ENCODE data around the gene CREG2.

The CREG2 gene

DNA sequence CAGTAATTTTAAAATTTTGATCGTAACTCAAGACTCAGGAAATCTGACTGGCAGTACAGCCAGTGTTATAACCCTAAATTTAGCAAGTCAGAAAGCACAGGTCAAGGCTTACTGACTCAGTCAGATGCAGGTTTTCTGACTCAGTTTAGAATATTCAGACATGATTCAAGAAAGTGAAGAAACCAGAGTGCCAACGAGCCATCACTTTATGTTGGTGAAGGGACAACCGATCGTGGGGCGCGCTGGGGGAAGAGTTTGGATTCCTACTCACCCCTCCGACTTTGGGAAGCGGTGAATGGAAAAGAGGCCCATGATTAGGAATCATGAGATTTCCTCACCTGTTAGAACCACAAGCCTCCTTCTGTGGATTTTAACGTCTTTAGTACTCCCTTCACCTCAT, 79.8 kb downstream of the CREG2 start:
- peak; percentile 61 for DNase-seq (ENCODE audit: low spot score)

DNA sequence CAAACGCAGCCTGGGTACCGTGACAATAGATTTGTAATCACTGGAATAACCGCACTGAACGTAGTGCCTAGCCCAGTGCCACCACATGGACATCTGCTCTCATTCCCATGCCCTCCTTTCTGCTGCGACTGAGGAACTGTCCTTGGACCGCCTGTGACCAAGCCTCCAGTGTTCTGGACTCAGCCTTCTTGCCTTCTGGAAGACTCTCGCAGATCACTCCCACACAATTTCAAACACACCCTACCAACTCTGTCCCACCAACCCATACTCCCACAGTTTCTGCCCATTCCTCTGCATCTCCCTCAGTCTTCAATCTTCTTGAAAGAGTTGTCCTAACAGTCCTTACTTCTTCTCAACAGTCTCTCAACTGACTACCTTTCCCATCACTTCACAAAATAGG, 80.9 kb downstream of the CREG2 start:
- DNase-seq (ENCODE audit: low spot score), result no peak

DNA sequence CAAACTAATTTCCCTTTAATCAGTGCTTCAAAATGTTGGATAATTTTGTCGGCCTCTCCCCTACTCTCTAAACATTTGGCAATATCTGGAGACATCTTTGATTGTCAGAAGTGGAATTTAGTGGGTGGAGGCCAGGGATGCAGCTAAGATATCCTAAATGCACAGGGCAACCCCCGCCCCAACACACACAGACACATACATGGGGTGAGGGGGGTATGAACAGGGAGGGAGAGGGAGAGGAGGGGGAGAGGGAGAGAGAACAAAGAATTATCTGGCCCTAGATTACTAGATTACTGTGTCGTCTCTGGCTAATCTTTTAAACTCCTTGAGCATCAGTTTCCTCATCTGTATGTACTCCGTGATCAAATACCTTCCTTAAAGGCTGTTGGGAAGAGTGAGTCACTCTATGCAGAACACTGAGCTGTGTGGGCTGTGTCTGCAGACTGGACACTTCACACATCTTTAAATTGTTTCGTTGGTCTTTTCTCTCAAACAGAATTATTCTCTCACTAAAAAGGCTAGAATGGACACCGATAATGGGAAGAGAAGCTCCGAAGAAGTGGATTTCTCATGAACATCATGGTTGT, 81.7 kb downstream of the CREG2 start:
- peak; percentile 20 for DNase-seq (ENCODE audit: low spot score)

DNA sequence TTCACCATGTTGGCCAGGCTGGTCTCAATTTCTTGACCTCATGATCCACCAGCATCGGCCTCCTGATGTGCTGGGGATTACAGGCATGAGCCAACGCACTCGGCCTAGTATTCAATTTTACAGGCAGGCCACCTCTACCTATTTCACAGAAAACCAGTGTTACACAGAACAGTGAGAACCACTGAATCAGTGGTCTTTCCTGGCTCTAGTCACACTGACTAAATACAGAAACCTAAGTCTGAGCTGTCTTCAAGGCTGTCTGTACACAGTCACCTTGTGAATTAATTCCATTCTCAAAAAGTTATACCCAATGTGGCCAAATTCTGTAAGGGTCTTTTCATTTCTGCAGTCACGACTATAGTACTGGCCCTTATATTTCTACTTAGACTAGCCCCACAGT, 82.3 kb downstream of the CREG2 start:
- peak; percentile 60 for DNase-seq (ENCODE audit: low spot score)

DNA sequence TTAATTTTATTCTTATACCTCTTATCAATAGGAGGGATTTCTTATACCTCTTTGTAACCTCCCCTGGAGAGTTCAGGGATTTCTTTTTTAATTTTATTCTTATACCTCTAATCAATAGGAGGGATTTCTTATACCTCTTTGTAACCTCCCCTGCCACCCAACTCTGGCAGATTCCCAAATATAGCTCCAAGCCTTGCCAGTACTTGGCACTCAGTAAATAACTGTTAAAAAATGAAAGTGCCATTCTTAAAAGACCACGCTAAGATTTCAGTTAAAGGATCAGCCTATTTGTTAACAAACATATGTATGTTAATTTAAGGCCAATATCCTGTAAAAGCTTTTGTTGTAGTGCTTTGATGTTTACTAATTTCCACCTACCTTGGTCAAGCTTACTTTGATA, 83.6 kb downstream of the CREG2 start:
- DNase-seq (ENCODE audit: low spot score), result no peak

DNA sequence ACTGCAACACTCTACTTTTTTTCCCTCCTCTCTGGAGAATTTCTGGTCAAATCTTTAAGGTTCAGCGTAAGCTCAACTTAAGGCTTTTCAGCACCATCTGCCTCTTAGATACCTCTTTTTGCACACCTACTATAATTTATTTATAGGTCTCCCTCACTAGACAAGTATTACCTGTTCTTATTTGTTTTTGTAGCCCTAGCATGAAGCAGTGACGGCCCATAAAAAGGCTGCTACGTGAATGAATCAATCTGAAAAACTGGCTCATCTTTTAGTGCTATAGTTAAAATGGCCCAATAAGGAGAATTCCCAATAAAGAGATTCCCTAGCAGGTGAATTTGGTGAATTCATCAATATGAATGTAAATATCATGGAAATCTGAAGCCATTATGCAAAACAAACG, 85.3 kb downstream of the CREG2 start:
- DNase-seq (ENCODE audit: low spot score), result no peak

DNA sequence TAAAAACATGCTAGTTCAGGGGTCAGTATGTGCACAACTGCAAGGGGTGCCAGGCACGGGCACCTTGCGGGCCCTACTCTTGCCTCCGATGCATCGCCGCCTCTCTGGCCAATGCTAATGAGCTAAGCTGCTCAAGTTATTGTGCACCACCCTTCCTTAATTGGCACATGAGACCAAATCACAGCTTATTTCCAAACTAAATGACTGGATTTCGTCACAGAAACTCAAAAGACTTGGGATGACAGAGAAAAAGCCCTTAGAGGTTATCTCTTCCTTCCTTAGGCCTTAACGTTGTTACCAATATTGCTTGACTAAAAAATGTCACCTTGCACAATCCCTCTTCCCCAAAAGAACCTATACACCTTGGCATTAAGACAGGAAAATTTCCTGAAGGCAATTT, 86.5 kb downstream of the CREG2 start:
- no peak for DNase-seq (ENCODE audit: low spot score)

DNA sequence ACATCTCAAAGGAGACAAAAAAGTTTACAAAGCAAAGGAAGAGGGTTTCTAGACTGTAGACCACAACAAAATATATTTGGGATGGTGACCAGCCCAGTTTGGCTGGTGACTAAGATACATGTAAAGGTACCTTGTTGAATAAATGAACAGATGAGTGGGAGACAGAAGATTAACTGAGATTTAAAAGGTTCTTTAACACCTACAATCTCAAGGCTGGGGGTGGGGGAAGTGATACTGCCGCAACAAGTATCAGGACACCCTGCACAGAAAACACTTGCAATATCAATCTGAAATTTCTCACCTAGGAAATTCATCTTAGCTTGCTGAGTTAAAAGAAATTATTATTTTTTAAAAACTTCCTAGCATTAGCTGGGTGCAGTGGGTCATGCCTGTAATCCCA, 87.1 kb downstream of the CREG2 start:
- no peak for DNase-seq (ENCODE audit: low spot score)

DNA sequence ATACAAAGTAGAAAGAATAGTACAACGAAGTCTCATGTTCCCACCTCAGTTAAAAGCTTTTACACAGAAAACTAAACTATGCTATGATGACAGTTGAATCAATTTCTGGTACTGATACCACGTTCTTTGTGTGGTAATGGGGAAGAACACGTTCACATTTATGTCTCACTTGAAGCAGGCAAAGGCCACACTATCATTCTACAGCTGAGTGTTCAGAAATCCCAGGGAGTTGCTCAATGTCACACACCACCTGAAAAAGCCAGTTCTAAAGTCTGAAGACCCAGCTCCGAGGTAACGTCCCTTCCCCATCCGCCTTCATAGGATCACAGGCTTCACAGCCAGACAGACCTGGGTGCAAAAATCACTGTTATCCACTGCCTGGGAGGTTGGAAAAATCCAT, 87.7 kb downstream of the CREG2 start:
- no peak for DNase-seq (ENCODE audit: low spot score)

DNA sequence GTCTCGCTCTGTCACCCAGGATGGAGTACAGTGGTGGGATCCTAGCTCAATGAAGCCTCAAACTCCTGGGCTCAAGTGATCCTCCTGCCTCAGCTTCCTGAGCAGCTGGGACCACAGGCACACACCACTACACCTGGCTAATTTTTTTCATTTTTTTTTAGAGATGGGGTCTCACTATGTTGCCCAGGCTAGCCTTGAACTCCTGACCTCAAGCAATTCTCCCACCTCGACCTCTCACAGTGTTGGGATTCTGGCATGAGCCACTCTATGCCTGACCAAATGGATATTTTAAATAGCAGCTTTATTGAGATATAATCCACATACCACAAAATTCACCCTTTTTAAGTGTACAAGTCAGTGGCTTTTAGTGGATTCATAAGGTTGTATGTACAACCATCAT, 89.9 kb downstream of the CREG2 start:
- DNase-seq (ENCODE audit: low spot score), result no peak

DNA sequence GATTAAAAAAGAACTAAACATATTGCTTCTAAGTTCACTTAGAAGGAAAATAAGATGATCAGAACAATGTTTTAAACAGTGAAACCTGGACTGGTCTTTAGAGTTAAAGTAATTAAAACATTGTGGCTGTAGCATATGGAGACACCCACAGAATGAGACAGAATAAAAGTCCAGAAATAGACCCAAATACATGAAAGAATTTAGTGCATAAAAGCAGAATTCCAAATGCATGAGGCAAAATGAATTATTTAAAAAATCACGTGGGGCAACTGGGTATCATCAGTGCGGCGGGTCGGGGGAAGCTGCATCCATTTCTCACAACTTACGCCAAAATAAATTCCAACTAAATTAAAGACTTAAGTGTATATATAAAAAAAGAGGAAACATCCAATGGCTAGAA, 90.9 kb downstream of the CREG2 start:
- no peak for DNase-seq (ENCODE audit: low spot score)

DNA sequence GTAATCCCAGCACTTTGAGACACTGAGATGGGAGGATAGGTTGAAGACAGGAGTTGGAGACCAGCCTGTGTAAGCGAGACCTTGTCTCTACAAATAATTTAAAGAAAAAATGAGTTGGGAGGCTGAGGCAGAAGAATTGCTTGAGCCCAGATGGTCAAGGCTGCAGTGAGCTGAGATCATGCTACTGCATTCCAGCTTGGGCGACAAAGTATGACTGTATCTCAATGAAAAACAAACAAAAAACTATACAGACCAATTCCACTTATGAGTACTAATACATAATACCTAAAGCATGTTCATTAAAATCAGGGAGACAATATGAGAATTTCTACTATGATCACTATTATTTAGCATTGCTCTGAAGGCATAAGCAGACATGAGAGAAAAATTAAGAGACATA, 91.4 kb downstream of the CREG2 start:
- no peak for DNase-seq (ENCODE audit: low spot score)

Data from activated CD4-positive, alpha-beta T cell treated with anti-CD3 and anti-CD28 coated beads, Interleukin-2, Interleukin-4, amounts not matched to agents 100 ng/mL and 50 ng/mL, durations not matched to agents 16 hours and 8 hours (primary cell).